HG02885 (cell line): ENCODE data around the gene PPA2.
"Not testable (repeated sequence)": the region's sequence is repeated elsewhere in the genome, so short reads cannot be mapped to it uniquely, and the experiment has no call there.

Source experiments
- ATAC-seq: cut with Tn5 transposase; IDR thresholded peaks from one replicate; pipeline ENCODE4 v1.9.1; 2021; ENCODE audit warnings: mild to moderate bottlenecking; ENCODE audit not compliant: unreplicated experiment, poor library complexity

The PPA2 gene

DNA sequence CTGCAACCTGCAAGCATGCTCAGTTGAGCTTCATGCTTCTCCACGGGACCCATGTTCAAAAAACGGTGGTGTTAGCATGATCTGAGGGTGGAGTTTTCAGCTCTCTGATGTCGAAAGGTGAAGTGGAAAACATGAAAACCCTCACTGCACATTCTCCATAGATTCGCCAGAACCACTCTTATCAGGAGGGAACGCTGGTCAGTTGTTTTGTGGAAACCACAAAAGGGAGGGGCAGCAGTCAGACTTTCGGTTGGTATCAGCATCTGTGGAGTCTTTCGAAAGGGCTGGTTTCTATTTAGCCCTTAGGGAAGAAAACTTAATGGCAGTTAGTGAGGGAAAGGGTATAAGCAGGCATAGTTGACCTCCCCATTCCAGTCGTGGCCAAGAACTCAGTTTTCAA is 12.6 kb downstream of the PPA2 start:
- peak; percentile 66 for ATAC-seq

DNA sequence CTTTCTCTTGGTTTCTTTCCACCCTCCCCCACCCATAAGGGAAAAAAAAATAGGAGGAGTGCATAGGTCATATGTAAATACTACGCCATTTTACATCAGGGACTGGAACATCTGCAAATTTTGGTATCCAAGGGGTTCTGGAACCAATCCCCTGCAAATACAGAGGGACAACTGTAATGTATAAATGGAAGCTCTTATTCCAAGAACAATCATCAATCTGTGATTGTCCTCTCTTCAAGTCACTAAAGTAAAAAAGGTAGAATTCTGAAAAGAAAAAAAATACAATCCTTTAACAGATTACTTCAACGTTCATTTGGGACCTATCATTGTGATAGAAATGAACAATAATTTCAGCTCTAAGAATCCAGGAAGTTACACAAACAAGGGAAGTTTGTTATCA is 13.6 kb downstream of the PPA2 start:
- no peak for ATAC-seq

DNA sequence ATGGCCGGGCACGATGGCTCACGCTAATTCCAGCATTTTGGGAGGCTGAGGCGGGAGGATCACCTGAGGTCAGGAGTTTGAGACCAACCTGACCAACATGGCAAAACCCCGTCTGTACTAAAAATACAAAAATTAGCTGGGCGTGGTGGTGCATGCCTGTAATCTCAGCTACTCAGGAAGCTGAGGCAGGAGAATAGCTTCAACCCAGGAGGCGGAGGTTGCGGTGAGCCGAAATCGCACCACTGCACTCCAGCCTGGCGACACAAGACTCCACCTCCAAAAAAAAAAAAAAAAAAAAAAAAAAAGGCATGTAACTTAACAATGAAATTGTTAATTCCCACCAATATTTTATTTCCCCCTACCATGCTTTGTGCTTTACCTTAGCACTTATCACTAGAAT is 15.3 kb downstream of the PPA2 start:
- ATAC-seq, result not testable (repeated sequence)

DNA sequence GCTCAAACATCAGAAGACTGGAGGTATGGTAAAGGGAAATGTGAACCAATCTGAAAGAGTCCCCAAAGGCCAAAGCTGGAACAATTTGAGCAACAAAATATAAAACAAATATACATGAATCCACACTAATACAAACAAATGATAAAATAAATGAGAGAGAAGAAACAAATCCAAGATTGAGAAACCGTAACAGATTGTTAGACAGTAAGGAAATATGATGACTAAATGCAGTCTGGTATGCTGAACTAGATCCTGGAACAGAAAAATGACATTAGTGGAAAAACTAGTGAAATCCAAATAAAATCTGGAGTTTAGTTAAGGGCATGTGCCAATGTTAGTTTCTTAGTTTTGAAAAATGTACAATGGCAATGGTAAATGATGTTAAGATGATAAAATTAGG is 15.9 kb downstream of the PPA2 start:
- no peak for ATAC-seq

DNA sequence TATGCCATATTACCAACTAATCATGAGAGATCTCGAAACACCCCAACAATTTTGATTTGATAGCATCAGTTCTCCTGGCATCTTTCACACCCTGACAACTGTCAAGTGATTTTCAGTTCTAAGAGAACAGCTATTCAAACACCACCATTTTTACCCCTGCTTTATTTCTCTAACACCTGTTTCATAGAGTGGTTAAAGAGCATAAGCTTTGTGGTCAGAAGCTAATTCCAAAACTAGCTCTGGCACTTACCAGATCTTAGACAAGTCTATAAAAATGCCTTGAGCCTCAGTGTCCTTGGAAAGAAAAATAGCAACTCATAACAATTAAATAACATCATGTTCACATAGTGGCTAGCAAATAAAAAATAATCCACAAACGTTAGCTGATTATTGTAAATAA is 17.9 kb downstream of the PPA2 start:
- ATAC-seq, result no peak

DNA sequence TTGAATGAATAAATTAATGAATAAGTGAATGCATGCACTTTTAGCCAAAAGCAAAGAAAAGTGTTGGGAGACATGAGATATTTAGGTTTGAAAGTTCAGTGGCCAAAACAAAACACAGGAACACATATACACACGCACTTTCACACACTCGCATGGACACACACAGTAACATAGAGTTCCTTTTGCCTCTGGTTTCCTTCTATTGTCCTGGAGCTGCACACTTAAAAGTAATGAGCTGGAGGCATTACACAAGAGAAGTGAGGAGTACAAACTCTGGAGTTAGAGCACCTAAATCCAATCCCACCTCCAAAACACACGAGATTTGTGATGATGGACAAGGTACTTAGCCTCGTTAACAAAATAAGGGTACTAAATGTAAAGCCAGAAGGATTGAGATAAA is 18.7 kb downstream of the PPA2 start:
- ATAC-seq, result no peak

DNA sequence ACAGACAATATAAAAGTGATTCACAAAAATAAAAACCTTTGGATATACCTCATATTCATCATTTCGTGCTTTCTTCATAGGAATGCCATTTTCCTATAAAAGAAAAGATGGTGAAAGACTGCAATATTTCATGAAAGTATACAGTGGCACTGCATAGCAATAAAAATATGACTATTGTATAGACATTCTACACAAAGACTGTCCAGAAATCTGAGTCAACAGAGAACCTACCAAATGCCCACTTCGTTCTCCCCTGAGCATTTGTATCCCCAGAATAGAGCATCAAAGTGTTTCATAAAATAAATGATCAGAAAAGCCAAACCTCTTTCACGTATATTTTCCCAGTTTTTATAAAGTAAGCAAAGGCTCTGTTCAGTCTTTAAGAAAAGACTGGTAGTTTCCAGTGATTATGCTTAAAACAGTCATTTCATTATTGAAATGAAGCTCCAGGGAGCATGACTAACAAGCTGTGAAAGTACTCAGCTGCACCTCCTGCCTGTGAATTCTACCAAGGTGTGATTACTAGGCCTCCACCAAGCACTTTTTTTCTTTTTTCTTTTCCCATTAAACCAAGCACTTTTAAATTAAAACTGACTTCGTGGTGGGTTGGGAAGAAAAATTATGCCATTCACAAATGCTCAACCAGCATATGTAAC is 20.2 kb downstream of the PPA2 start:
- ATAC-seq, result peak; percentile 88

DNA sequence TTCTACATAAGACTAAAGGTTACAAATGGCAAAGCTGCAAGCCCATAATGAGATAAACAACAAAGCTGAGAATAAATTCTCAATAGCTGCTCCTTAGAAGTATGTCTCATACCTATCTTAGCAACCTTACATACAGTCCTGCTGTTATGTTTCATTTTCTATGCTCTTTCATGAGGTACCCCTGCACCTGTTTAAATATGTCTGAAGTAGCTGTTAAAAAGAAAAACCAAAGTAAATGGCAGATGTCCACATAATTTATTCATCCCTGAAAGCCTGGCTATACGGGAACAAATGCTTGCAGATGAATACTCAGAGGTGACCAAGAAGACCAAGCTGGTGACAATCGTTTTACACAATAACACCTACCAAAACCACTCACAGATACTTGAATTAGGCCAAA is 22.5 kb downstream of the PPA2 start:
- ATAC-seq, result no peak

DNA sequence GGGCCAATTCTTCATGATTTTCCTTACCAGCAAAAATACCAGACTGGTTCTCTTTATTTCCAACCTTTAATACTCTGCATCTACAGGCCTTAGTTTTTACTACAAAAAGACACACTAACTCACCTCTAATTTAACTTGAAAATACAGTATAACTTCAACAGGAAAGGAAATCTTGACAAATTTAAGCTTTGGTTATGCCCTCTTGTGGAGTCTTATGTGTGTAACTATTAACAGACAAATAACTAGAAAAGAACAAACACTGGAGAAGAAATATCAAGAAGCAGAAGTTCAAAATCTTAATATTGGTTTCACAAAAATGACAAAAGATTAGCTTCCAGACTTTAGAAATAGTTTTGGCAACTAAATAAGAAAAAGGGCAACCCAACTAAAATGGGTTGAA is 33.0 kb downstream of the PPA2 start:
- ATAC-seq, result no peak

DNA sequence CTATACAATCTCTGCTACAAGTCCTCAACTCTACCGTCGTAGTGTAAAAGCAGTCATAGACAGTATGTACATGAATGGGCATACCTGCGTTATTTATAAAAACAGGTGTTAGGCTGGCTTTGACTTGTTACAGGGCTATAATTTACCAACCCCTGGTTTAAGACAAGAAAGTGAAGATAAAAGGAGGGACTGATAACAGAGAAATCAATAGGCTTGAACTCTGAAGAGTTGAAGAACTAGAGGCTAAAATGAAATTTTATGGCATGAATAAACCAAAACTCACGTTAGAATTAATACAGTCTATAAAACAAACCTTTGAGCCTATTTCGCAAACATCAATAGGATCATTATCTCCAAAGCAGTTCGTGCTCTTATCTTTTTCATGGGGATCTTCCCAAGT is 36.2 kb downstream of the PPA2 start:
- ATAC-seq, result no peak

DNA sequence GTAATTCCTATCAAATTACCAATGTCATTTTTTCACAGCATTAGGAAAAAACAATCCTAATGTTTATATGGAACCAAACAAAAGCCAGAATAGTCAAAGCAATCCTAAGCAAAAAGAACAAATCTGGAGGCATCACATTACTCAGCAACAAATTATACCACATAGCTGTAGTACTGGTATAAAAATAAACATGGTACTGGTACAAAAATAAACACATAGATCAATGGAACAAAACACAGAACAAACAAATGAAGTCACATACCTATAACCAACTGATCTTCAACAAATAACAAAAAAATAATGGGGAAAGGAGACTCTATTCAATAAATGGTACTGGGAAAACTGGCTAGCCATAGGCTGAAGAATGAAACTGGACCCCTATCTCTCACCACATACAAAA is 37.4 kb downstream of the PPA2 start:
- no peak for ATAC-seq

DNA sequence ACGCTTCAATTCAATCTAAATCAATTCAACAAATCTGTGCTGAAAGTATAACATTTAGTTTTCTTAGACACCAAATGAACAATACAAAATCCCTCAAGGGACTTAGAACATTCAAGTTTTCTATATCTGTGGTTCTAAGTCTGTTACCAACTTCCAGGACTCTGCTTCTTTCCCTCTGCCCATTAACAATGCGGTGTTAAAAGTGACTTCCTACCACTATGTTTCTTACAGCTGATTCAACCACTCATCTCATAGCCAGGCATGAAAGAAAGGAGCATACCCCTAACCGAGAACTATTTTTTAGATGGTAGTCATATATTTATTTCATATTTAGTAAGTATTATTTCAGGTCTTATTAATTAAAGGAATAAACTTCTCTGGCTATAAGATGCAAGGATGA is 38.9 kb downstream of the PPA2 start:
- ATAC-seq, result no peak

DNA sequence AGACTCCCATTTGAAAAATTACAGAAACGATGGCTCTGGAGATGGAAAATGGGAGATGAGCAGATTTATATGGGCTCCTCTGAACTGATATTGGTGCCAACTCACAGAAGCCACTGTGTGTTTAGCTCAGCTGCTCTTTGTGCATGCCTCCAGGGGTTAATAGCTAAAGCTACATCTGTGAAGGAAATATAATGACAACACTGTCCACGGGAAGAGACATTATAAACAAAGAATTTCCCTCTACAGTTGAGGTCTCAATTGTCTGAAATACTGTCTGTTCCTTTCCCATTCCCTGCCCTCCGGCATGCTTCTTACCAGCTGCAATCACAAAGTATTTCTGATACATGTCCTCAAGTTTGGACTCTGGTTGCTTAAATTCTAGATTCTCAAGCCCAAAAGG is 40.4 kb downstream of the PPA2 start:
- ATAC-seq, result no peak

DNA sequence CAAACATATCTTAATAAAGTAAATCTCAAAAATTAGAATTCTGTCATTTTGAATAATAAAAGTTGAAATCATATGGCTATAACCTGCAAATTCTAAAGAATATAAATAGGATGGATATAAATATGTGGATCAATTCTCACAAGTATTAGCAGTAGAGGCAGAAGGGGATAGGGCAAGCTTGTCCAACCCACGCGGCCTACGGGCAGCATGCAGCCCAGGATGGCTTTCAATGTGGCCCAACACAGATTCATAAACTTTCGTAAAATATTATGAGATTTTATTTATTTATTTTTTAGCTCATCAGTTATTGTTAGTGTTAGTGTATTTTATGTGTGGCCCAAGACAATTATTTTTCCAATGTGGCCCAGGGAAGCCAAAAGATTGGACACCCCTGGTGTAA is 41.4 kb downstream of the PPA2 start:
- no peak for ATAC-seq

DNA sequence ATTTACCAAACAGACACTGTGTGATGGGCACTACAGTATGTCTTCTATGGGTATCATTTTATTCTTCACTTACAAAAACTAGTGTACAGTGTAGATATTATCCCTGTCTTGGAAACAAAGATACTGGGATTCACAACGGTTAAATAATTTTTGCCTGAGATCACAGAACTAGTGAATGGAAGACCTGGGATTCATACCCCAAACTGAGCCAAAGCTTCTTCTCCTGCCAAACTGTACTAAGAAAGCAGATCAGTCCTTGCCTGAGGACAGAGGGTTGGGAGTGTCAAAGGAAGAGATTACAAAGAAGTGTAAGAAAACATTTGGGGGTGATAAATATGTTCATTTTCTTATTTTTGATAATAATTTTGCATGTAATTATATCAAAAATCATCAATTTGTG is 43.1 kb downstream of the PPA2 start:
- no peak for ATAC-seq

DNA sequence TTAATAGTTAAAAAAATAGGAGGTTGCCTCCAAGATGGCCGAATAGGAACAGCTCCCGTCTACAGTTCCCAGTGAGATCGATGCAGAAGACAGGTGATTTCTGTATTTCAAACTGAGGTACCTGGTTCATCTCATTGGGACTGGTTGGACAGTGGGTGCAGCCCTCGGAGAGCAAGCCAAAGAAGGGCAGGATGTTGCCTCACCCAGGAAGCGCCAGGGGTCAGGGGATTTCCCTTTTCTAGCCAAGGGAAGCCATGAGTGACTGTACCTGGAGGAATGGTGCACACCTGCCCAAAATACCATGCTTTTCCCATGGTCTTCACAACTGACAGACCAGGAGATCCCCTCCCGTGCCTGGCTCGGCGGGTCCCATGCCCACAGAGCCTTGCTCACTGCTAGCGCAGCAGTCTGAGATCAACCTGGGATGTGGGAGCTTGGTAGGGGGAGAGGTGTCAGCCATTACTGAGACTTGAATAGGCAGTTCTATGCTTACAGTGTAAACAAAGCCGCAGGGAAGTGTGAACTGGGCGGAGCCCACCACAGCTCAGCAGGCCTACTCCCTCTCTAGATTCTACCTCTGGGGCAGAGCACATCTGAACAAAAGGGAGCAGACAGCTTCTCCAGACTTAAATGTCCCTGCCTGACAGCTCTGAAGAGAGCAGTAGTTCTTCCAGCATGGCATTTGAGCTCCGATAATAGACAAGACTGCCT is 47.5 kb downstream of the PPA2 start:
- no peak for ATAC-seq

DNA sequence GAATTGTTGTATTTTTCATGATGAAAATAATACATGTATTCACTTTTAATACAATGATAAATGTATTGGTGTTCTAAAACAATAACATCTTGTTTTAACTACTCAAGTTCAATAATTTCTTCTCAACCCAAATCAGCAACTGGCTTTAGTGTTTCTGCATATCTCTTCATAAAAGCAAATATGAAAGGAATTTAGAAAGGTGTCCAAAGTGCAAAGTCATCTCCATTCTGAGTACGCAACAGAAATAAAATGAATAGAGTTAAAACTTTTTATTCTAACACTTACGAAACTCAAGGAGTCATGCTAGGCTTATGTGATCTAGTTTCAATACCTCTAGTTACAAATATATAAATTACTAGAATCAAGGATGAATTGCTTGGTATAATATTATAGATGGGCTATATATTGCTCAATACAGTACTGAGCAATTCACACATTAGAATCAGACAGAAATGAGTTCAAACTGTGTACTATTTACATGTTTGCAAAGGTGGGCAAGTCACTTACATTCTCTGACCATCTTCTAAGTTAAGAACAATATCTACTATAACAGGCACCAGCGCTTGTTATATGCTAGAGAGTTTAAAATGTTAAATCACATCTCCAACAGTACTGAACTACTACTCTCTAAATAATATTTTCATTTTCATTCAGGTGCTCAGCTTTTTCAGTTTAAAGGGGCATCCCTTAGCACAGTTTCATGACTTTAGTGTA is 51.5 kb downstream of the PPA2 start:
- no peak for ATAC-seq

DNA sequence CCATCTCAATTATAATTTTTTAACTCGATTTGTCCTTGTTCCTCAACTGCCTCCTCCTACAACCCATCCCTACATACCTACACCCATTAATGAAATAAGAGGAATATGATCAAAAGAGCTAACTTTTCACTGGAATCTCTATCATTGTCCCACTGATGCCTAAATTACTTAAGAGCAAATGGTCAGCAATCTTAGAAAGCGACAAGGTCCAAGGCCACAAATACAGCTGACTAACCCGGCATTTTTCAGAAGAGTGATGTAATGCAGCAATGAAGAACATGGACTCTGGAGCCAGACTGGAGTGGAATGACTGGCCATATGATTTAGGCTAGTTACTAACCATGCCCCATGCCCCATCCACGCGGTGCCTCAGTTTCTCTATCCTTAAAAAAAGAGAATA is 56.2 kb downstream of the PPA2 start:
- no peak for ATAC-seq

DNA sequence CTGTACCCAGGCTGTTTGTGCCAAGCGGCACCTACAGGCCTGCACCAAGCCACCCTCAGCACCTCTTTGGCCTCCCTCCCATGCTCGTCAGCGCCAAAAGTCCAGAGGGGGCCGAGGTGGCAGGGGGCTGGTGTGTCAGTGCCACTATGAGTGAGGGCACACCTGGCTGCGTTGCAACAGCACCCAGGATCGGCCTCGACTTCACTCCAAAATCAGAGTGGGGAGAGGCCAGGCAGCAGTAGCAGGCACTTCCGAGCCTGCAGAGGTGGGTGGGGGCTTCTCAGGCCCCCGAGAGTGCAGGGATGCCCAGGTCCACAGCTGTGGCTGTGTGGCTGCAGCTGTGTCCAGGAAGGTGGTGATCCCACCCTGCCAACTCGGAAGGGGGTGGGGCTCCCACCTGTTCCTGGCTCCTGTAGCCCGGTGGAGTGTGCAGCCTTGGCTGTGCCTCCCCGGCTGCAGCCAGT is 58.5 kb downstream of the PPA2 start:
- no peak for ATAC-seq

DNA sequence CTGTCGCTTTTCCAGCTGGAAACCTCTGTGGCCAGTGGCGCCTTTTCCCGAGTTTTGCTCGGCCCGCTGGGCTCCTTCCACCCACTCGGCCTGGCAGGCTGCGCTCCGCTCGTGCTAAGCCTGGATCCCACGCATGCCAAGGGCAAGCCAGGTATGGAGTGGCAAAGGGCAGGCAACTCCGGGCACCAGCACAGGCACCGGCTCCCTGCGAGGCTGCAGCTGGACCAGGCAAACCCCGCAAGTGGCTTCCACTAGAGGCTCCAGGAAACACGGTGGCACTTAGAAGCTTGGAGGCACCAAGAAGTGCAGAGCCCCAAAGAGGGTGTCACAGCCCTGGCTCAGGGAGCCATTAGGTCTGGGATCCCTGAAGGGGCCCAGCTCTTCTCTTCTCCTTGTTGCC is 59.5 kb downstream of the PPA2 start:
- no peak for ATAC-seq

DNA sequence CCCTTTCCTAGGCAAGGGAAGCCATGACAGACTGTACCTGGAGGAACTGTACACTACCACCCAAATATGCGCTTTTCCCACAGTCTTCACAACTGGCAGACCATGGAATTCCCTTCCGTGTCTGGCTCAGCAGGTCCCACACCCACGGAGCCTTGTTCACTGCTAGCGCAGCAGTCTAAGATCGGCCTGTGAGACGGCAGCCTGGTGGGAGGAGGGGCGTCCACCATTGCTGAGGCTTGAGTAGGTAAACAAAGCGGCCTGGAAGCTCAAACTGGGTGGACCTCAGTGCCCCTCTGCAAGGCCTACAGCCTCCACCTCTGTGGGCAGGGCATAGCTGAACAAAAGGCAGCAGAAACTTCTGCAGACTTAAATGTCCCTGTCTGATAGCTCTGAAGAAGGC is 64.7 kb downstream of the PPA2 start:
- ATAC-seq, result not testable (repeated sequence)
